Epidermal melanocyte (primary cell): ENCODE measurements around the gene ST6GALNAC4.

Experiments
- DNase-seq: peaks from one replicate; pipeline ENCODE4 v3.0.0; 2011; ENCODE audit warnings: low spot score; ENCODE audit not compliant: insufficient read length

ST6GALNAC4 gene

GRCh38 chr9:127915325-127915752, 1.5 kb downstream of the ST6GALNAC4 start:
- no peak for DNase-seq

- DNase-seq = no peak
These were observed 3.2 kb downstream of the ST6GALNAC4 start for GRCh38 chr9:127913682-127914081.

- DNase-seq = no peak
These were observed 4.0 kb downstream of the ST6GALNAC4 start for GRCh38 chr9:127912882-127913281.

DNA sequence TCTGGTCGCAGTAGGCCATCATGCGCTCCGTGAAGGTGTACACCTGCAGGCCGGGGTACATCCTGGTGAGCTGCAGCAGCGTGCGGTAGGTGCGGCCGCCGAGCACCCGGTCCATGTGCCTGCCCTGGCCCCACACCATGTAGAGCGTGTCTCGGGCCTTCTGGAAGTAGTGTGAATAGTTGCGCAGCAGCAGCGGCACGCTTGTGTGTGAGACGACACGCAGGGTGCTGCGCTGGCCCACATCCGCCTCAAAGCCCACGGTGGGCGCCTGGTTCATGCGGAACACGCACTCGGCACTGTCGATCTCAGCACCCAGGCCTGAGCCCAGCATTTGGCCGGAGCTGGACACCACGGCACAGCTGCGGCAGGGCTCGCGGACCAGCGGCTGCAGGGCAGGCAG, 4.5 kb downstream of the ST6GALNAC4 start:
- DNase-seq = no peak

- no peak for DNase-seq
These were observed 6.1 kb downstream of the ST6GALNAC4 start for GRCh38 chr9:127910613-127911205.

- no peak for DNase-seq
These were observed 7.0 kb downstream of the ST6GALNAC4 start for GRCh38 chr9:127909839-127910273.

DNA sequence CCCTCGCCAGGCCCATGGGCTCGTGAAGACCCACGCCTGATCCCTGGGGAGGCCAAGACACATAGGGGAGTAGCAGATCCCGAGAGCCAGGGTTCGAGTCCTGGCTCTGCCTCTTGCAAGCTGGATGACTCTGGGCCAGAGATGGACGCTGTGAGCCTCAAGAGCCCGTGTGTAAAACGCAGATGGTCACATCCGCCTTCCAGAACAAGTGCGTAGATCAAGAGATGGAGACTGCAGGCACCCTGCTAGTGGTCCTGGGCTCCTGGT, 8.2 kb downstream of the ST6GALNAC4 start:
- DNase-seq = no peak

- DNase-seq = no peak
These were observed 8.8 kb downstream of the ST6GALNAC4 start for GRCh38 chr9:127907867-127908659.

GRCh38 chr9:127905788-127906191, 11.1 kb downstream of the ST6GALNAC4 start:
- DNase-seq = no peak

- no peak for DNase-seq
These were observed 11.7 kb downstream of the ST6GALNAC4 start for GRCh38 chr9:127905004-127905728.

- DNase-seq = no peak
These were observed 12.3 kb downstream of the ST6GALNAC4 start for GRCh38 chr9:127904561-127905003.

- no peak for DNase-seq
These were observed 13.0 kb downstream of the ST6GALNAC4 start for GRCh38 chr9:127903557-127904475.

GRCh38 chr9:127899128-127899943, 17.5 kb downstream of the ST6GALNAC4 start, which contains the start of gene ST6GALNAC6:
ST6GALNAC6 (minus strand) TSS chr9:127899603; CDS start chr9:127897981, 1,622 bp downstream.
- peak; percentile 64 for DNase-seq

- DNase-seq = no peak
These were observed 18.3 kb downstream of the ST6GALNAC4 start for GRCh38 chr9:127898433-127899127.

- DNase-seq = peak; percentile 81
These were observed 19.6 kb downstream of the ST6GALNAC4 start for GRCh38 chr9:127897193-127897692.

DNA sequence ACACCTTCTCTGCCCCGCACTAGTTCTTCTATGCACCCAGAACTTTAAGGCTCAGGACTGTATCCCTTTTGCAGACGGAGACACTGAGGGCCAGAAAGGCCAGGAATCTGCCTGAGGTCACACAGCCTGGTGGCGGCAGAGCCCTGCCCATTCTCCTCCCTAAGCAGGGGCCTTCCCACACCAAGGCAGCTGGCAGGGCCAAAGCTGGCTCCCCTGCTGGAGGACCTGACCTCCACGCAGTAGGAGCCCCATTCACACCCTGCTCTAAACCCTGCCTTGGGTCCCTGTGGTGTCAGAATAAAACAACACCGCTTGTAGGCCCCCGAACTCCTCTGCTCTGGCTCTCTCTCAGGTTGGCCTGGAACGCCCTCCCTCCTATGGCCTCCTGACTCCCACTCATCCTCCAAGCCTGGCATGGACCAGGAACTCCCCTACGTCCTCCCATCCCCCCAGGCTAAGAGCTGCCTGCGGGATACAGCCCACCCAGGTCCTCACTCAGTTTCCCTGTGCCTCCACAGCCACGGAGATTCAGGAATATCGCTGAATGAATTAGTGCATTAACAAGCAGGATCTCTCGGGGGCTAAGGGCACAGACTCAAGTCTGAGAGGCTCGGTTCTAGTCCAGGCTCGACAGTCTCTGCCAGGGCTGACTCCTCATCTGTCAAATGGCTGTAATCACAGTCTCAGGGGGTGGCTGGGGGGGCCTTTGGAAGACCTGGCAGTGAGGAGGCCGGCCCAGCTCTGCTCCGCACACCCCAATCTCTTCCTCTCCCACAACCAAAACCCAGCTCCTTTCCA, 20.2 kb downstream of the ST6GALNAC4 start:
- no peak for DNase-seq

- no peak for DNase-seq
These were observed 21.0 kb downstream of the ST6GALNAC4 start for GRCh38 chr9:127895811-127896210.

DNA sequence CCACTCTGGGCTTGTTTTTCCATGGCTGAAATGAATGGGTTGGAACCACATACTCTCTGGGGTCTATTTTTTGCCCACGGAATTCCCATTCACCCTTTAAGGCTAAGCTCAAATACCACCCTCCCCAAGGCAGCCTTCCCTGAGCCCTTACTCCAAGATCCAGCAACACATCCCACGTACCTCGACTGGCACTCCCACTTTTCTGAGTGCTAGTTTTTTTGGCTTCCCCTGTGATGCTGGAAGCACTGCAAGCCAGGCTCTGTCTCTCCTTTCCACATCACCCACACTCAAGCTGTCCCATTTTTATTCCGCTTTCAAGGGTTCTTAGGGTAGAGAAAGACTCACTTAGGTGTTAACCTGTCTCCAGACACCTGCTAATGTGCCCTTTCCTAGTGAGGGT, 23.4 kb downstream of the ST6GALNAC4 start:
- no peak for DNase-seq

- DNase-seq = no peak
These were observed 24.0 kb downstream of the ST6GALNAC4 start for GRCh38 chr9:127892831-127893230.
